IMR-90 (cell line): ENCODE measurements around the gene ZFAND2A. TPM values are rescaled to one million over a fixed set of nuclear protein-coding genes. Genes with fewer than 3 reads are reported as not detected.
A peak's percentile ranks its signal among the peaks of the same experiment; 100 is the strongest.

Source experiments
- ATAC-seq: fragments of 200-7000 bp; cut with Tn5 transposase; 2 replicates; pipeline ENCODE4 v1.9.1; 2020; ENCODE audit warnings: low read depth, mild to moderate bottlenecking, moderate library complexity
- BruUV-seq: library from RNA; stranded (reverse); fragments of 400-500 nt; replicated peaks from 2 replicates; lab custom pipeline; 2021; lab: Mats Ljungman, UMichigan
- CTCF ChIA-PET: fragments of 300-600 bp; formaldehyde crosslinking; extraction: SDS; loops from one replicate; lab custom pipeline; 2021; ENCODE audit warnings: antibody characterized with exemption; lab: Yijun Ruan, JAX
- POLR2A ChIA-PET: fragments of 300-600 bp; sonication (Branson Sonifier 250); formaldehyde crosslinking; loops from one replicate; lab custom pipeline; 2022; ENCODE audit warnings: antibody characterized with exemption; ENCODE audit not compliant: unreplicated experiment; lab: Charles Lee
- DNase-seq: peaks from one replicate; pipeline ENCODE4 v3.0.0; 2013
- H2AFZ ChIP-seq: replicated peaks from 2 replicates; pipeline ENCODE3; 2013; ENCODE audit warnings: low read length, mild to moderate bottlenecking; ENCODE audit not compliant: poor library complexity
- H2AK5ac ChIP-seq: 2 replicates; pipeline ENCODE4 v1.6.1; 2013; ENCODE audit warnings: low read depth, low read length, inconsistent platforms
- H2AK9ac ChIP-seq: replicated peaks from 2 replicates; pipeline ENCODE3; 2013; ENCODE audit warnings: mild to moderate bottlenecking, low read depth, low read length, moderate library complexity; ENCODE audit not compliant: poor library complexity
- H2BK120ac ChIP-seq: 2 replicates; pipeline ENCODE4 v1.6.1; 2013; ENCODE audit warnings: low read depth, low read length, inconsistent platforms
- H2BK15ac ChIP-seq: 3 replicates; pipeline ENCODE4 v1.6.1; 2013; ENCODE audit warnings: low read depth, low read length, inconsistent platforms
- H2BK20ac ChIP-seq: 2 replicates; pipeline ENCODE4 v1.6.1; 2013; ENCODE audit warnings: low read depth, mild to moderate bottlenecking, inconsistent platforms, low read length, moderate library complexity
- H2BK5ac ChIP-seq: 2 replicates; pipeline ENCODE4 v1.6.1; 2013; ENCODE audit warnings: mild to moderate bottlenecking, low read depth, low read length, inconsistent platforms; ENCODE audit not compliant: poor library complexity, severe bottlenecking
- H3K14ac ChIP-seq: replicated peaks from 2 replicates; pipeline ENCODE4 v1.6.1; 2013; ENCODE audit warnings: low read depth, low read length, inconsistent platforms
- H3K18ac ChIP-seq: 2 replicates; pipeline ENCODE4 v1.6.1; 2013; ENCODE audit warnings: low read depth, low read length, control low read depth
- H3K23ac ChIP-seq: 2 replicates; pipeline ENCODE4 v1.6.1; 2013; ENCODE audit warnings: low read depth, low read length, inconsistent platforms
- H3K27ac ChIP-seq: 2 replicates; pipeline ENCODE4 v1.5.1; 2013; ENCODE audit warnings: mild to moderate bottlenecking, control low read depth, low read length; ENCODE audit not compliant: insufficient read depth
- H3K27me3 ChIP-seq: 2 replicates; pipeline ENCODE4 v1.6.1; 2013; ENCODE audit warnings: low read length; ENCODE audit not compliant: control insufficient read depth, insufficient read depth
- H3K36me3 ChIP-seq: 2 replicates; pipeline ENCODE4 v1.6.1; 2013; ENCODE audit warnings: low read length, mixed read lengths; ENCODE audit not compliant: control insufficient read depth, insufficient read depth
- H3K4ac ChIP-seq: 2 replicates; pipeline ENCODE4 v1.6.1; 2013; ENCODE audit warnings: low read depth, low read length, inconsistent platforms
- H3K4me1 ChIP-seq: 2 replicates; pipeline ENCODE4 v1.6.1; 2013; ENCODE audit warnings: low read length, mixed read lengths; ENCODE audit not compliant: control insufficient read depth, insufficient read depth
- H3K4me2 ChIP-seq: 2 replicates; pipeline ENCODE4 v1.6.1; 2013; ENCODE audit warnings: low read depth, mild to moderate bottlenecking, control low read depth, low read length, moderate library complexity
- H3K4me3 ChIP-seq: 2 replicates; pipeline ENCODE4 v1.5.1; 2013; ENCODE audit warnings: low read depth, mild to moderate bottlenecking, control low read depth, low read length, moderate library complexity; ENCODE audit not compliant: insufficient read depth
- H3K56ac ChIP-seq: 2 replicates; pipeline ENCODE4 v1.6.1; 2013; ENCODE audit warnings: low read length, inconsistent platforms; ENCODE audit not compliant: insufficient read depth; ENCODE audit errors: extremely low read depth
- H3K79me1 ChIP-seq, 2 experiments: 2 replicates each; pipeline ENCODE4 v1.6.1; 2013; ENCODE audit warnings: low read length in 2 of 2, inconsistent platforms in 1 of 2, low read depth in 1 of 2
- H3K9ac ChIP-seq: 2 replicates; pipeline ENCODE4 v1.6.1; 2013; ENCODE audit warnings: low read depth, low read length, control low read depth
- H3K9me1 ChIP-seq: 2 replicates; pipeline ENCODE4 v1.6.1; 2013; ENCODE audit warnings: low read length, inconsistent platforms; ENCODE audit not compliant: insufficient read depth
- H3K9me3 ChIP-seq: 2 replicates; pipeline ENCODE4 v1.6.1; 2013; ENCODE audit warnings: low read length; ENCODE audit not compliant: control insufficient read depth, insufficient read depth
- H4K20me1 ChIP-seq: 2 replicates; pipeline ENCODE4 v1.6.1; 2013; ENCODE audit warnings: low read length, inconsistent platforms; ENCODE audit not compliant: insufficient read depth
- H4K5ac ChIP-seq: 2 replicates; pipeline ENCODE4 v1.6.1; 2013; ENCODE audit warnings: mild to moderate bottlenecking, low read depth, low read length, control low read depth
- H4K8ac ChIP-seq, 2 experiments: 2 replicates each; pipeline ENCODE4 v1.6.1; 2013; ENCODE audit warnings: low read depth in 2 of 2, low read length in 2 of 2, control low read depth in 1 of 2, inconsistent platforms in 1 of 2
- H4K91ac ChIP-seq: 2 replicates; pipeline ENCODE4 v1.6.1; 2013; ENCODE audit warnings: low read depth, low read length, inconsistent platforms; ENCODE audit not compliant: insufficient read depth
- BHLHE40 ChIP-seq: fragments of 150-350 bp; IDR thresholded peaks from 2 replicates; pipeline ENCODE4 v1.6.1; 2016; ENCODE audit warnings: mild to moderate bottlenecking, low read depth, low read length
- CEBPB ChIP-seq: IDR thresholded peaks from 2 replicates; pipeline ENCODE4 v1.6.1; 2012; ENCODE audit warnings: low read depth, low read length, improper control_type of control experiment
- CHD1 ChIP-seq: IDR thresholded peaks from 2 replicates; pipeline ENCODE4 v1.6.1; 2012; ENCODE audit warnings: low read depth, low read length, improper control_type of control experiment
- FOS ChIP-seq: fragments of 150-350 bp; IDR thresholded peaks from 2 replicates; pipeline ENCODE4 v1.6.1; 2016; ENCODE audit warnings: low read depth, low read length
- MAZ ChIP-seq: IDR thresholded peaks from 2 replicates; pipeline ENCODE4 v1.6.1; 2012; ENCODE audit warnings: low read depth, mild to moderate bottlenecking, low read length, improper control_type of control experiment, moderate library complexity, borderline replicate concordance
- MXI1 ChIP-seq: IDR thresholded peaks from 2 replicates; pipeline ENCODE4 v1.6.1; 2012; ENCODE audit warnings: low read depth, mild to moderate bottlenecking, low read length, moderate library complexity, borderline replicate concordance
- NFE2L2 ChIP-seq: fragments of 150-350 bp; IDR thresholded peaks from 2 replicates; pipeline ENCODE4 v1.6.1; 2016; ENCODE audit warnings: low read depth, mild to moderate bottlenecking, low read length
- POLR2A ChIP-seq: IDR thresholded peaks from 2 replicates; pipeline ENCODE4 v1.6.1; 2012; ENCODE audit warnings: mild to moderate bottlenecking, low read depth, low read length
- RAD21 ChIP-seq: IDR thresholded peaks from 2 replicates; pipeline ENCODE4 v1.6.1; 2012; ENCODE audit warnings: low read length, improper control_type of control experiment
- RFX5 ChIP-seq: IDR thresholded peaks from 2 replicates; pipeline ENCODE4 v1.8.0; 2012; ENCODE audit warnings: low read depth, mild to moderate bottlenecking, low read length, moderate library complexity
- WGBS, 2 experiments: methylation state at CpG; one replicate each; pipeline versions ENCODE4 v1.1.5 to v1.1.7; 2013; ENCODE audit warnings: missing lambda C conversion rate in 2 of 2; ENCODE audit not compliant: insufficient read length in 1 of 2; ENCODE audit errors: extremely low coverage in 2 of 2; 5-methylcytosine and 5-hydroxymethylcytosine counted together
- dilution Hi-C: fragments of 300-500 bp; cut with HindIII; formaldehyde crosslinking; loops from one replicate; pipeline ENCODE4 v1.14.3; 2018; ENCODE audit warnings: low sequenced_read_pairs; ENCODE audit not compliant: unreplicated experiment
- in situ Hi-C: fragments of 300-500 bp; cut with MboI; formaldehyde crosslinking; loops from 3 replicates; pipeline ENCODE4 v1.14.3; 2019; ENCODE audit warnings: low sequenced_read_pairs, inconsistent platforms, mixed read lengths
- intact Hi-C: fragments of 100-400 bp; cut with micrococcal nuclease; formaldehyde crosslinking; loops from 2 replicates; pipeline ENCODE4 v1.10.0; 2022
- polyA plus RNA-seq, 3 experiments: library from polyadenylated mRNA; depleted of rRNA; stranded (reverse); fragments of >200 nt; gene quantifications; 2 replicates each; pipeline ENCODE4 v1.2.3, GENCODE V29; 2012; ENCODE audit warnings: low replicate concordance in 1 of 3
- total RNA-seq: library from RNA; depleted of rRNA; stranded (reverse); fragments of >200 nt; gene quantifications from 2 replicates; pipeline ENCODE4 v1.2.3, GENCODE V29; 2012
- TF ChIP-seq, protein P1 (sequence below): fragments of 150-350 bp; IDR thresholded peaks from 2 replicates; pipeline ENCODE4 v1.6.1; 2016; ENCODE audit warnings: low read depth, mild to moderate bottlenecking, low read length, moderate library complexity, borderline replicate concordance
- TF ChIP-seq, protein P2 (sequence below): conservative IDR thresholded peaks from 2 replicates; pipeline ENCODE4 v1.5.1; 2012; ENCODE audit warnings: mild to moderate bottlenecking, low read depth, low read length, improper control_type of control experiment

The ZFAND2A gene
- total and polyA plus RNA-seq, 2 of the 4 experiments (the other 2 are of a cell fraction) = 11.8 to 28.7 TPM

GRCh38 chr7:1175967-1176851, 16.2 kb upstream of the ZFAND2A start:
- ChIA-PET POLR2A (no interaction called here), CTCF (interaction anchor here (0.7 to 1.4 kb wide), 8 partner anchors 10 to 184 kb away, joined by 3 to 7 read pairs (median 4); a partner anchor contains a TSS)
- Histone ChIP-seq H2AK9ac (peak overlapping the region; percentile 92), H3K23ac (no peak overlapping the region), H2BK20ac (peak overlapping the region; percentile 1; the same call in 1 of the 2 replicates), H3K36me3 (no peaks in the 10 kb centered on the region), H3K27ac (no peak overlapping the region), H4K91ac (peak overlapping the region; percentile 82; the same call in 1 of the 2 replicates), H4K8ac (peak overlapping the region; percentile 97 to 99), H3K14ac (peak overlapping the region; percentile 68), H2AK5ac (peak overlapping the region; percentile 61), H3K9ac (peak overlapping the region; percentile 57), H4K20me1 (no peaks in the 10 kb centered on the region), H3K9me1 (0 out of 2 replicates have a peak, but pooled peaks cover 3% of the 10 kb centered on the region), H3K4me2 (peak overlapping the region; percentile 34; the same call in 1 of the 2 replicates), H2BK5ac (no peak overlapping the region), H4K5ac (peak overlapping the region; percentile 95), H3K4ac (peak overlapping the region; percentile 79), H3K56ac (peak overlapping the region; percentile 52; the same call in 1 of the 2 replicates), H2BK15ac (no peak overlapping the region), H3K79me1 (no peaks in the 10 kb centered on the region), H3K4me1 (0 out of 2 replicates have a peak, but pooled peaks cover 2% of the 10 kb centered on the region), H2AFZ (peak overlapping the region; percentile 97), H3K18ac (no peak overlapping the region), H2BK120ac (peak overlapping the region; percentile 37; the same call in 1 of the 2 replicates), H3K9me3 (peaks cover 2% of the 10 kb centered on the region; the same call in 1 of the 2 replicates), H3K27me3 (peaks cover 2% of the 10 kb centered on the region; the same call in 1 of the 2 replicates), H3K4me3 (no peak overlapping the region)
- intact Hi-C loops (loop anchor here (1.0 kb wide), 2 partner anchors 89 to 183 kb away; no protein-coding TSS in a partner anchor), dilution Hi-C loops (no loop called here), in situ Hi-C loops (loop anchor here (10.0 kb wide), 1 partner anchor 181 kb away; no protein-coding TSS in a partner anchor)
- no TSS peak for BruUV-seq
- ATAC-seq (peak; percentile 96), DNase-seq (peak; percentile 52)
- WGBS, 2 experiments = 46% methylated on average over 24 of the region's 44 CpGs; no CpG with 5 or more reads in 1 of the 2 experiments
- TF ChIP-seq MAZ = peak; percentile 29; the same call in 1 of the 2 replicates
- TF ChIP-seq BHLHE40 = no peak
- TF ChIP-seq MXI1 = no peak
- TF ChIP-seq RAD21 = peak; percentile 66
- TF ChIP-seq FOS = no peak
- TF ChIP-seq RFX5 = no peak
- no peak for TF ChIP-seq POLR2A
- TF ChIP-seq, protein P1, sequence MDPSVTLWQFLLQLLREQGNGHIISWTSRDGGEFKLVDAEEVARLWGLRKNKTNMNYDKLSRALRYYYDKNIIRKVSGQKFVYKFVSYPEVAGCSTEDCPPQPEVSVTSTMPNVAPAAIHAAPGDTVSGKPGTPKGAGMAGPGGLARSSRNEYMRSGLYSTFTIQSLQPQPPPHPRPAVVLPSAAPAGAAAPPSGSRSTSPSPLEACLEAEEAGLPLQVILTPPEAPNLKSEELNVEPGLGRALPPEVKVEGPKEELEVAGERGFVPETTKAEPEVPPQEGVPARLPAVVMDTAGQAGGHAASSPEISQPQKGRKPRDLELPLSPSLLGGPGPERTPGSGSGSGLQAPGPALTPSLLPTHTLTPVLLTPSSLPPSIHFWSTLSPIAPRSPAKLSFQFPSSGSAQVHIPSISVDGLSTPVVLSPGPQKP = no peak
- TF ChIP-seq CHD1 = no peak
- no peak for TF ChIP-seq NFE2L2
- no peak for TF ChIP-seq CEBPB
- TF ChIP-seq, protein P2, sequence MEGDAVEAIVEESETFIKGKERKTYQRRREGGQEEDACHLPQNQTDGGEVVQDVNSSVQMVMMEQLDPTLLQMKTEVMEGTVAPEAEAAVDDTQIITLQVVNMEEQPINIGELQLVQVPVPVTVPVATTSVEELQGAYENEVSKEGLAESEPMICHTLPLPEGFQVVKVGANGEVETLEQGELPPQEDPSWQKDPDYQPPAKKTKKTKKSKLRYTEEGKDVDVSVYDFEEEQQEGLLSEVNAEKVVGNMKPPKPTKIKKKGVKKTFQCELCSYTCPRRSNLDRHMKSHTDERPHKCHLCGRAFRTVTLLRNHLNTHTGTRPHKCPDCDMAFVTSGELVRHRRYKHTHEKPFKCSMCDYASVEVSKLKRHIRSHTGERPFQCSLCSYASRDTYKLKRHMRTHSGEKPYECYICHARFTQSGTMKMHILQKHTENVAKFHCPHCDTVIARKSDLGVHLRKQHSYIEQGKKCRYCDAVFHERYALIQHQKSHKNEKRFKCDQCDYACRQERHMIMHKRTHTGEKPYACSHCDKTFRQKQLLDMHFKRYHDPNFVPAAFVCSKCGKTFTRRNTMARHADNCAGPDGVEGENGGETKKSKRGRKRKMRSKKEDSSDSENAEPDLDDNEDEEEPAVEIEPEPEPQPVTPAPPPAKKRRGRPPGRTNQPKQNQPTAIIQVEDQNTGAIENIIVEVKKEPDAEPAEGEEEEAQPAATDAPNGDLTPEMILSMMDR = peak; percentile 86
